Progenitor cell of endocrine pancreas (in vitro differentiated cells): ENCODE data around the gene TRIM67. TPM values are rescaled to one million over a fixed set of nuclear protein-coding genes. Genes with fewer than 3 reads are reported as not detected.

Source experiments
- DNase-seq: peaks from one replicate; pipeline ENCODE4 v3.0.0; 2021; ENCODE audit warnings: low spot score; ENCODE audit not compliant: unreplicated experiment
- H3K27ac Mint-ChIP-seq: 2 replicates; pipeline ENCODE4 v1.8.0; 2021; ENCODE audit warnings: mild to moderate bottlenecking, moderate library complexity, mixed read lengths
- H3K27me3 Mint-ChIP-seq: 2 replicates; pipeline ENCODE4 v1.8.0; 2021; ENCODE audit warnings: mixed read lengths
- H3K36me3 Mint-ChIP-seq: 2 replicates; pipeline ENCODE4 v1.8.0; 2022; ENCODE audit warnings: mixed read lengths; ENCODE audit not compliant: insufficient read depth
- H3K4me1 Mint-ChIP-seq: 2 replicates; pipeline ENCODE4 v1.8.0; 2021; ENCODE audit warnings: low read depth, mixed read lengths
- H3K4me3 Mint-ChIP-seq: 2 replicates; pipeline ENCODE4 v1.8.0; 2021; ENCODE audit warnings: low read depth, mild to moderate bottlenecking, moderate library complexity, mixed read lengths
- H3K9me3 Mint-ChIP-seq: 2 replicates; pipeline ENCODE4 v1.8.0; 2021; ENCODE audit warnings: low read depth, mixed read lengths
- CTCF ChIP-seq: fragments of 200-600 bp; sonication (generic); IDR thresholded peaks from one replicate; pipeline ENCODE4 v1.5.0; 2021; ENCODE audit warnings: antibody characterized with exemption, mild to moderate bottlenecking; ENCODE audit not compliant: unreplicated experiment
- total RNA-seq: library from RNA; stranded (reverse); gene quantifications from 2 replicates; pipeline ENCODE4 v1.2.1, GENCODE V29; 2021

TRIM67 gene
- total RNA-seq, 1 donor from 2014 or later = 0.05 TPM

GRCh38 chr1:231218078-231218477 lies 56.2 kb downstream of the TRIM67 start:
- Mint-ChIP-seq H3K9me3 (no peaks in the 10 kb centered on the region), H3K27ac (no peak overlapping the region), H3K36me3 (peaks cover 3% of the 10 kb centered on the region), H3K4me3 (no peak overlapping the region), H3K4me1 (peaks cover 21% of the 10 kb centered on the region), H3K27me3 (peaks cover 3% of the 10 kb centered on the region)
- no peak for TF ChIP-seq CTCF
- no peak for DNase-seq

- H3K27me3 Mint-ChIP-seq = peaks cover 3% of the 10 kb centered on the region
- no peak for DNase-seq
- TF ChIP-seq CTCF = no peak
- no peak overlapping the region for H3K27ac Mint-ChIP-seq
- H3K9me3 Mint-ChIP-seq = no peaks in the 10 kb centered on the region
- H3K4me3 Mint-ChIP-seq = no peak overlapping the region
- H3K36me3 Mint-ChIP-seq = peaks cover 7% of the 10 kb centered on the region
- H3K4me1 Mint-ChIP-seq = peaks cover 21% of the 10 kb centered on the region
These were observed 57.9 kb downstream of the TRIM67 start for GRCh38 chr1:231219422-231220401.

- Mint-ChIP-seq H3K36me3 (peaks cover 15% of the 10 kb centered on the region), H3K4me1 (peaks cover 21% of the 10 kb centered on the region), H3K4me3 (no peak overlapping the region), H3K27ac (no peak overlapping the region), H3K9me3 (no peaks in the 10 kb centered on the region), H3K27me3 (peaks cover 3% of the 10 kb centered on the region)
- no peak for DNase-seq
- TF ChIP-seq CTCF = no peak
These were observed 58.9 kb downstream of the TRIM67 start for GRCh38 chr1:231220801-231221200.

GRCh38 chr1:231226156-231226555 lies 64.3 kb downstream of the TRIM67 start:
- Mint-ChIP-seq H3K27me3 (no peaks in the 10 kb centered on the region), H3K4me3 (no peak overlapping the region), H3K4me1 (peaks cover 7% of the 10 kb centered on the region), H3K27ac (no peak overlapping the region), H3K36me3 (peaks cover 36% of the 10 kb centered on the region), H3K9me3 (no peaks in the 10 kb centered on the region)
- no peak for TF ChIP-seq CTCF
- DNase-seq = no peak

- Mint-ChIP-seq H3K36me3 (peaks cover 25% of the 10 kb centered on the region), H3K9me3 (no peaks in the 10 kb centered on the region)
These were observed 69.7 kb downstream of the TRIM67 start for GRCh38 chr1:231231511-231231910.

More at GRCh38 chr1:231231511-231231910, 69.7 kb downstream of the TRIM67 start:
- no peaks in the 10 kb centered on the region for H3K27me3 Mint-ChIP-seq
- no peak for DNase-seq
- TF ChIP-seq CTCF = no peak
- peak overlapping the region; percentile 51 for H3K27ac Mint-ChIP-seq
- H3K4me1 Mint-ChIP-seq = peaks cover 32% of the 10 kb centered on the region
- H3K4me3 Mint-ChIP-seq = no peak overlapping the region
